Measurements from ENCODE around the gene DOHH.

DNA sequence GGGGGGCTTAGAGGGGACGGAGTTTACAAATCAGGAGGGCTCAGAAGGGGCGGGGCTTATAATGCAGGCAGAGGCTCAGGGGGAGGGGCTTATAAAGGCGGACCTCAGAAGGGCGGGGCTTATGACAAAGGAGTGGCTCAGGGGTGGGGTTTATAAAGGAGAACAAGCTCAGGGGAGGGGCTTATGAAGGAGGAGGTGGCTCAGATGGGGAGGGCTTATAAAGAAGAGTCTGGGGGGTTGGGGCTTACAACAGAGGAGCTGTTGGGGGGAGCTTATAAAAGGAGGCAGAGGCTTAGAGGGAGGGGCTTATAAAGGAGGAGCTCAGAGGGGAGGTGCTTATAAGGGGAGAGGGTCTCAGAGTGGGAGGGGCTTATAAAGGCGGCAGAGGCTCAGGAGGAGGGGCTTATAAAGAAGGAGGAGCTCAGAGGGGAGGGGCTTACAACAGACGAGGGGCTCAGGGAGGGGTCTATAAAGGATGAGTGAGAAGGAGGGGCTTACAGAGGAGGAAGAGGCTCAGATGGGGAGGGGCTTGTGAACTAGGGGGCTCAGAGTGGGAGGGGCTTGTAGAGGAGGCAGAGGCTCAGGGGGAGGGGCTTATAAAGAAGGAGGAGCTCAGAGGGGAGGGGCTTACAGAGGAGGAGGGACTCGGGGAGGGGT, 21.2 kb downstream of the DOHH start:
- TF ChIP-seq POLR2AphosphoS5 (IDR thresholded peaks at IDR 0.05; ENCODE audit: low read depth, low read length) (no peak), POLR2A (IDR thresholded peaks at IDR 0.05; ENCODE audit: low read depth, low read length) (no peak), SPI1 (IDR thresholded peaks at IDR 0.05; ENCODE audit: low read depth, low read length) (no peak)
